Urinary bladder (tissue), 4 donors: ENCODE data around the gene ZBTB2. TPM values are rescaled to one million over a fixed set of nuclear protein-coding genes. Genes with fewer than 3 reads are reported as not detected.
"Not testable (repeated sequence)": the region's sequence is repeated elsewhere in the genome, so short reads cannot be mapped to it uniquely, and the experiment has no call there.

Experiments
- DNase-seq: peaks from one replicate; pipeline ENCODE4 v3.0.0-alpha.2; 2015; ENCODE audit errors: extremely low spot score
- H3K27ac ChIP-seq: one replicate; pipeline ENCODE4 v1.5.1; 2013; ENCODE audit warnings: low read depth, mild to moderate bottlenecking, moderate library complexity
- H3K36me3 ChIP-seq: one replicate; pipeline ENCODE4 v1.6.1; 2013; ENCODE audit warnings: mild to moderate bottlenecking, moderate library complexity; ENCODE audit not compliant: insufficient read depth
- H3K4me1 ChIP-seq: one replicate; pipeline ENCODE4 v1.6.1; 2013; ENCODE audit warnings: mild to moderate bottlenecking, moderate library complexity; ENCODE audit not compliant: insufficient read depth
- H3K4me3 ChIP-seq: one replicate; pipeline ENCODE4 v1.5.1; 2013; ENCODE audit warnings: low read depth, low read length
- WGBS: extraction: QIAGEN DNeasy Blood & Tissue Kit; methylation state at CpG from one replicate; pipeline ENCODE4 v1.1.7; 2013; 5-methylcytosine and 5-hydroxymethylcytosine counted together
- polyA plus RNA-seq: library from polyadenylated mRNA; stranded (reverse); fragments of 200-250 nt; gene quantifications from one replicate; pipeline ENCODE4 v1.2.3, GENCODE V29; 2013
- total RNA-seq: library from RNA; depleted of rRNA; stranded (reverse); fragments of >200 nt; gene quantifications from one replicate; pipeline ENCODE4 v1.2.3, GENCODE V29; 2014
- donor health status: healthy with polysubstance abuse.
- donor health status: healthy.

Gene ZBTB2
- total and polyA plus RNA-seq, 2 donors, result 10.3 to 14.2 TPM

DNA sequence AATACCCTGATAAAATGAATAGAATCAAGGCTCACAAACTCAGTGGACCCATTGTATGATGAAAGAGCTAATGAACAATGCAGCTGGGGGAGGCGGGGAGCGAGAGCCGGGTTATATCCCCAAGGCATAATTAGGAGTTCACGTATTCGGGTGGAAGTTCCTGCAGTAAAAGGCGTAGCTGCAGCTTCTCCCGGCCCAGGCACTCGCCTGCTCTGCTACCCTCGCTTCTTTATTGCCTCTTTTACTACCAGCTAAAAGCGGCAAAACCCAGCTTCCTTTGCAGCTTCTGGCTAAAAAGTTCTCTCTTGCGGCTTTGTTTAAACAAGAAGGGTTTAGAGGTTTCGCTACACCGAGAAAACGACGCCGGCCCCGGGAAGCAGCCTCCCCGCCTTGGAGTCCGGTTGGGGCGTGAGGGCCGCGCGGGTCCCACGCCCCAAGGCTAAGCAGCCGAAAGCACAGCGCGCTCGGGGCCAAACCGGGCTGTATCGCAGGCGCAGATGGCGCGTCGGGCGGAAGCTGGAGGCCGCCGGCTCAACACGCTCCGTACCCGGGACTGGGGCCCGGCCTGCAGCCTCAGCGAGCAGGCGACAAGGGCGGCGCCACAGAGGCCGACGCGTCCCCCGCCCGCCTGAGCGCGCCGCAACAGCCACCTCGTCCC lies 1.6 kb downstream of the ZBTB2 start:
- under 1% methylated on average over 54 of the region's 54 CpGs for WGBS
- peak; percentile 59 for DNase-seq
- Histone ChIP-seq H3K27ac (peak overlapping the region; percentile 95), H3K36me3 (no peaks in the 10 kb centered on the region), H3K4me3 (peak overlapping the region; percentile 73), H3K4me1 (peaks cover 3% of the 10 kb centered on the region)

DNA sequence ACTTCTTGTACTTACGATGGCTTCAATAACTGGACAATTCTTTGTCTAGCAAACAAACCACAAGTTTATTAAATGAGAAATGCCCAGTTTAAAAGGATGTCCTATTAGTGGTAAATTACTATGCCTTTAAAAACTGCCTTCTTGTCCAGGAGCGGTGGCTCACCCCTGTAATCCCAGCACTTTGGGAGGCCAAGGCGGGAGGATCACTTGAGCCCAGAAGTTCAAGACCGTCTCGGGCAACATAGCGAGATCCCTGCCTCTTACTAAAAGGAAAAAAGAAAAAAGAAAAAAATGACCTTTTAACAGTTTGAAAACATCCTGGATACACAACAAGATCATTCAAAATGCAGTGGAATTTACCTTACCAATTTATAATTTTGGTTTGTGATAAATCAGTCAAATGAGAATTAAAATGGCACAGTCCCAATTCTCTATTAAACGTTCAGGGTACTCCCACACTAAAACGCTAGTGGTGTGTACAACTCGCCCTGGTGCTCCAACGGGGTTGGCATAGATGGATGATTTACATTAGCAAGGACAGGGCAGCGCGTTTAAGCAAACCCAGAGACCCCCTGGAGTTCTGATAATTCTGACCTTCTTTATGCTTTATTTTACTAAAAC lies 2.3 kb downstream of the ZBTB2 start:
- H3K27ac ChIP-seq, result peak overlapping the region; percentile 95
- no peak for DNase-seq
- WGBS, result 27% methylated on average over 12 of the region's 12 CpGs
- no peaks in the 10 kb centered on the region for H3K36me3 ChIP-seq
- peak overlapping the region; percentile 73 for H3K4me3 ChIP-seq
- peaks cover 3% of the 10 kb centered on the region for H3K4me1 ChIP-seq

DNA sequence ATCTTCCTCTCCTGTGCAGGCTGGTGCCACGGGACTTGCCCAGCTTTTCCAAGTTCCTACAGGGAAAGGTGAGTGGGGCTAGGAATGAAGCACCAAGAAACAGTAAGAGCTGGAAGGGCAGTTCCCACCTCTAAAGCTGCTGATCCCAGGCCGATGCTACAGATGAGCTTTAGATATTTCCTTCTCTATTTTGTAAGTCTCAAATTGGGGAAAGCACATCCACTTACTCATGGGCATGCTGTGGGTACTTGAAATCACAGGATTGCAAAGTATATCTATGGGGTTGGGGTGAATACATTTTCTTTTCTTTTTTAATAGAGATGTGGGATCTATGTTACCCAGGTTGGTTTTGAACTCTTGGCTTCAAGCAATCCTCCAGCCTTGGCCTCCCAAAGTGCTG lies 3.1 kb downstream of the ZBTB2 start:
- Histone ChIP-seq H3K27ac (no peak overlapping the region), H3K4me3 (no peak overlapping the region), H3K4me1 (no peaks in the 10 kb centered on the region), H3K36me3 (no peaks in the 10 kb centered on the region)
- 98% methylated on average over 2 of the region's 2 CpGs for WGBS
- DNase-seq, result no peak

DNA sequence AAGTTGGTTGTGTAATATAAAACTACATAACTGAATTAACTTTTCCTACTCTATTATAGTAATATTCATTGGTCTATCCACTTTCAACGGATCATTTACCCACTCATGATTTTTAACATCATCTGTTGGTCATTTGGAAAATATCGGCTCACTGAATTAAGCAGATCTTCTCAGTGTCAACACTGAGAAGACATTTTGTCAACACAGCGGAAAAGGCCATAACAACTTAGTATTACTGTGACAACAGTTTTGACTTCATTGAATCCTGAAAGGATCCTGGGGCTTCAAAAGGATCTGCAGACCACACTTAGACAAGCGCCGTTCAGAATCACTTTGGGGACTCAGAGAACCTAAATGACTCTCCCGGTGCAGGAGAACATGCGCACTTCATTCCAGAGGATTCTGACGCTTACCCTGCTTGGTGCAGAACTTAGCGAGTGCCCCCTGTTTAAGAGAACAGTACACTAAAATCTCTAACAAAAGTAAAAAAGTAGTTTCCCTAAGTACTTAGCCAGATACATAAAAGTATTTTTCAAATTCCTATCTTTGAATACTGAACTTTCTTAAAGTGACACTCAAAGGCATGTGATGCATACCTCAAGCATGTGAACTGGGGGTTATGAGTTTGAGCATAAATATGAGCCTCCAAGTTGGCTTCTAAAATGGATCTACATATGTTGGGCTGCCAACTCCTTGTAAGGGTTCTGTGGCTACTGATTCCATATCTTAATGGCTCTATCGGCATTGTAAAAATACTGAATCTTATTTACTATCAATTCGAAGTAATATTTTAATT lies 4.0 kb downstream of the ZBTB2 start:
- 91% methylated on average over 11 of the region's 11 CpGs for WGBS
- no peak for DNase-seq
- no peak overlapping the region for H3K4me3 ChIP-seq
- H3K27ac ChIP-seq, result no peak overlapping the region
- no peaks in the 10 kb centered on the region for H3K36me3 ChIP-seq
- no peaks in the 10 kb centered on the region for H3K4me1 ChIP-seq

DNA sequence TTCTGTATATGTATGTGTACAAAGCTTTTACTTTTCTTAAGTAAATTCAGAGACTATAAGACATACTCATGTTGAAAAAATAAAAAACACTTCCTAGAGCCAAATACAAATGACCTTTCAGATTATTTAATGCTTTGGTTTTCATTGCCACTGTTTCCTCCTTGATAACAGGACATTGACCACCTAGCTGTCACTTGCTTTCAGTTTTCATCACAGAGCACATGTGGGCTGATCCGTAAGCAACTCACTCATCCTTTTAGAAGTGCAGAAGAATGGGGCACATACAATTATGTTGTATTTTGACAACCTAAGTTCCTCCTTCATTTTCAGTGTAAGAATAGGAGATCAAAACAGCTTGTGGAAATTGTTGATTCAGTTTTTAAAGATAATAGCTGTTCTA lies 6.2 kb downstream of the ZBTB2 start:
- no peak for DNase-seq
- WGBS, result 71% methylated on average over 1 of the region's 1 CpG
- no peak overlapping the region for H3K4me3 ChIP-seq
- no peaks in the 10 kb centered on the region for H3K4me1 ChIP-seq
- H3K36me3 ChIP-seq, result no peaks in the 10 kb centered on the region
- no peak overlapping the region for H3K27ac ChIP-seq

DNA sequence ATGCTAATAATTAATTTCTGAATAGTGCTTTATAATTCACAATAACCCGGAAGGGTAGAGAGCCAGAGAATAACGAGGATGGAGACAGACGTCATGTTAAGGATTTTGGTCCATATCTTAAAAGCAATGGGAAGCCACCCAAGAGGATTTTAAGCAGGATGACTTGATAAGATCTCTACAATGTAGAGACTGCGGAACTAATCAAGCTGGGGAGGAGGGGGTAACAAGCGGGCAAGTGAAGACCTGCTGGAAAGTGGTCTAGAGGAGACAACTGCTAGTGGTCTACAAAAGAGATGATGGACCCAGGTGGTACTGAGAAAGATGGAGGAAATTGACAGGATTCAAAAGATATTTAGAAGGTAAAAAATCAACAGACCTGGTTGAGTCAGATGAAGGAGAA lies 7.2 kb downstream of the ZBTB2 start:
- DNase-seq, result no peak
- H3K4me3 ChIP-seq, result no peak overlapping the region
- 93% methylated on average over 5 of the region's 5 CpGs for WGBS
- H3K4me1 ChIP-seq, result no peaks in the 10 kb centered on the region
- H3K36me3 ChIP-seq, result no peaks in the 10 kb centered on the region
- H3K27ac ChIP-seq, result no peak overlapping the region

DNA sequence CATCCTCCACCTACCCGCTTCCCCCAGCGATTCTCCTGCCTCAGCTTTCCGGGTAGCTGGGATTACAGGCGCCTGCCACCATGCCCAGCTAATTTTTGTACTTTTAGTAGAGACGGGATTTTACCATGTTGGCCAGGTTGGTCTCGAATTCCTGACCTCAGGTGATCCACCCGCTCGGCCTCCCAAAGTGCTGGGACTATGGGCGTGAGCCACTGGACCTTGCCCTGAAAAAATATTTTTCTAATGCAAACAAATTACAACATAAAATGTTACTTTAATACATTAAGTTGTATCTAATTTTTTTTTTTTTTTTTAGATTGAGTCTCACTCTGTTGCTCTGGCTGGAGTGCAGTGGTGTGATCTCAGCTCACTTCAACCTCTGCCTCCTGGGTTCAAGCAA lies 8.7 kb downstream of the ZBTB2 start:
- H3K36me3 ChIP-seq, H3K4me3 ChIP-seq, H3K27ac ChIP-seq, DNase-seq, H3K4me1 ChIP-seq: not testable (repeated sequence)
- 97% methylated on average over 9 of the region's 9 CpGs for WGBS

DNA sequence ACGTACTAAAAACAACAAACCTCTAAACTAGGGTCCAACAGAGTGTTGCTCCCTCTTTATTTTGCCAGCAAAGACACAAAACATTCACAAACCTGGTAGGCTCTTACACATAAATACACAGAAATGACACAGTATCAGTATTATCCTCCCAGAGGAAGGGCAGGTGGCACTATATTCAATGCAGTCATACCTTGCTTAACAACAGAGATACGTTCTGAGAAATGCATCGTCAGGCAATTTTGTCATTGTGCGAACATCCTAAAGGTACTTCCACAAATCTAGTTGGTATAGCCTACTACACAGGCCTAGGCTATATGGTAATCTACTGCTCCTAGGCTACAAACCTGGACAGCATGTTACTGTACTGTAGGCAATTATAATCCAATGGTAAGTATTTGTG lies 9.6 kb downstream of the ZBTB2 start:
- WGBS, result 86% methylated on average over 4 of the region's 4 CpGs
- H3K27ac ChIP-seq, result no peak overlapping the region
- no peaks in the 10 kb centered on the region for H3K36me3 ChIP-seq
- H3K4me1 ChIP-seq, result no peaks in the 10 kb centered on the region
- H3K4me3 ChIP-seq, result no peak overlapping the region
- DNase-seq, result no peak

DNA sequence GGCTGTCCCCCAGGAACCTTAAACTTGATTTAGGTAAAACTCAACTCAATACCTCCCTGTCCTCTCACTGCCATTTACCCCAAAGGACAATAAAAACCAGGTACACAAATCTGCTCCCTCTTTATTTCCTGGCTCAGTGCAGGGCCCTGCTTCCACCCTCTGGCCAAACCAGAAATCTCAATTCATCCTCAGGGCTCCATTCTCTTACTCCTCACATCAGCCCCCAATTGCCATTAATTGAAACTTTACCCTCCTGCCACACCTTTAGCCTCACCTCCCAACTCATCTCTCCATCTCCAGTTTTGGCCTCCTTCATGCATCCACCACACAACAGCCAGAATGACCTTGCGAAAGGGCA lies 10.5 kb downstream of the ZBTB2 start:
- no peak overlapping the region for H3K27ac ChIP-seq
- no peak for DNase-seq
- H3K4me3 ChIP-seq, result no peak overlapping the region
- no peaks in the 10 kb centered on the region for H3K4me1 ChIP-seq
- WGBS, result 98% methylated on average over 1 of the region's 1 CpG
- no peaks in the 10 kb centered on the region for H3K36me3 ChIP-seq

DNA sequence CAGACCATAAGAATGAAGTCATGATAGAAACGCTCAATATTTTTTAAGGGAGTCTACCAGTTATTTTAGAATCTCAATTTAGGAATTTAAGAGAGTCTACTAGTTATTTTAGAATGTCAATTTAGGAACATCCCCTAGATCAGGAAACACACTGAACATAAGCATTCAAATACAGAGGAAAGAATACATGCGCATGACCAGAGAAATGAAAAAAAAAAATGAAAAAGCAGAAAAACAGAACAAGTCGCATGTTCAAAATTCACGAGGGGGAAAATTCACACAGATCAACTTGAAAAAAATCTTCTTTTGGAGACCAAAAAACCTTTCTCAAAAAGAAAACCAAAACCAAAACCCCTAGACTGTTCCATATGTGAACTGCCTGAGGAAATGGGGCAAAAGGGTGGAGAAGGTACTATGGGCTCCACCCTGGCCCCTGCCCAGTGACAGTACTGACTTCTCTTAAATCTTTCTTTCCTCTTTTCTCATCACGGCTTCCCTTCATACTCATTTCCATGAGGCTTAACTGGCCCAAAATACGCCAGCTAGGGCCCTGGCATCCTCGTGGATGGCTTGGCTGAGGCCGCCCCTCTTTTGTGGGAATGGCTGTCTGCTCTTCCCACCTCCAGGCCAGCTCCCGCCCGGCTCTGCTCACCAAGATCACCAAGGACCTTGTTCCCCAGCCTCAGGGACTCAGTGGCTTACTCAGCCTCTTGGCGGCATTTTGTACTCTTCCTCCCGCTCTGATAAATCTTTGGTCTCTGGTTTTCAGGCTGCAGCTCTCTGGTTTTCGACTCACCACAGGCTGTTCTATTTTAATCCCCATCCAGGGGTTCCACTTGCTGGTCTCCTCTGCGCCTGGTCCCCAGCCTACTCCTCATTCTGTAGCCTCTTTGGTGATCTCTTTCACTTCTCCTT lies 11.2 kb downstream of the ZBTB2 start:
- H3K4me1 ChIP-seq, result no peaks in the 10 kb centered on the region
- peak overlapping the region; percentile 39 for H3K27ac ChIP-seq
- WGBS, result 85% methylated on average over 14 of the region's 14 CpGs
- DNase-seq, result no peak
- H3K4me3 ChIP-seq, result no peak overlapping the region
- no peaks in the 10 kb centered on the region for H3K36me3 ChIP-seq

DNA sequence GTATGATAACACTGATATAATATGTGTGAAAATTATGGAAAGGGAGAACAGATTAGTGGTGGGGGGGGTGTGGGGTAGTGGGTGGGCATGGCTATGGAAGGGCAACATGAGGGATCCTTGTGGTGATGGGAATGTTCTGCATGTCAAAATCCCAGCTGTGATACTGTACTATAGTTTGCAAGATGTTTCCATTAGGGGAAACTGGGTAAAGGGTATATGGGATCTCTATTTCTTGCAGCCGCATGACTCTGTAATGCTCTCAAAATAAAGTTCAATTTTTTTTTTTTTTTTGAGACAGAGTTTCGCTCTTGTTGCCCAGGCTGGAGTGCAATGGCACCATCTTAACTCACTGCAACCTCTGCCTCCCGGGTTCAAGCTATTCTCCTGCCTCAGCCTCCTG lies 14.3 kb downstream of the ZBTB2 start:
- Histone ChIP-seq H3K4me1 (no peaks in the 10 kb centered on the region), H3K36me3 (no peaks in the 10 kb centered on the region), H3K4me3 (no peak overlapping the region), H3K27ac (no peak overlapping the region)
- WGBS, result 80% methylated on average over 3 of the region's 3 CpGs
- DNase-seq, result no peak

DNA sequence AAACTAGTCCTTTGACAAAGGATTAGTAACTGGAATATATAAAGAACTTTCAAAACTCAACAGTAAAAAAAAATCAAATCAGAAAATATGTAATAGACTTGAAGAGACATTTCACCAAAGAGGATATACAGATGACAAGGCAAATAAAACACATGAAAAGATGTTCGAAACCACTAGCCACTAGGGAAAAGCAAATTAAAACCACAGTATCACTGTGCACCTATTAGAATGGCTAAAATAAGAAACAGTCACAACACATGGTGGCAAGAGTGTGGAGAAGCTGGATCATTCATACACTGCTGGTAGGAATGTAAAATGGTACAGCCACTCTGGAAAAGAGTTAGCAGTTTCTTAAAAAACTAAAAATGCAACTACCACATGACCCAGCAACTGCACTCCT lies 14.9 kb downstream of the ZBTB2 start:
- WGBS, result 89% methylated on average over 1 of the region's 1 CpG

DNA sequence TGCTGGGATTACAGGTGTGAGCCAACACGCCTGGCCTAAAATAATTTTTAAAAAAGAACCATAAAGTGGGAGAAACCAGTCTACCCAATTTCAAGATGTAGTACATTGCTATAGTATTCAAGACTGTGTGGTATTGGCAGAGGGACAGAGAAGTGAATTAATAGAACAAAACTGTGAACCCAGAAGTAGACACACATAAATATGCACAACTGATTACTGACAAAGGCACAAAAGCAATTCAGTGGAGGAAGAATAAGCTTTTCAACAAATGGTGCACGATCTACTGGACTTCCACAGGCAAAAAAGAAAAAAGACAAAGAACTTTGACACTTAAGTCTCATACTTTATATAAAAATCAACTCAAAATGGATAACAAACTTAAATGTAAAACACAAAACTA lies 15.5 kb downstream of the ZBTB2 start:
- no peak for DNase-seq
- WGBS, result 97% methylated on average over 2 of the region's 2 CpGs
- no peak overlapping the region for H3K4me3 ChIP-seq
- no peaks in the 10 kb centered on the region for H3K4me1 ChIP-seq
- H3K36me3 ChIP-seq, result no peaks in the 10 kb centered on the region
- no peak overlapping the region for H3K27ac ChIP-seq

More for the DNA sequence above, 14.9 kb downstream of the ZBTB2 start:
- no peaks in the 10 kb centered on the region for H3K4me1 ChIP-seq
- no peak overlapping the region for H3K4me3 ChIP-seq
- no peak for DNase-seq
- no peak overlapping the region for H3K27ac ChIP-seq
- H3K36me3 ChIP-seq, result no peaks in the 10 kb centered on the region
